Kidney capillary endothelial cell (primary cell): ENCODE measurements around the gene PROCA1.
"Not testable (repeated sequence)": the region's sequence is repeated elsewhere in the genome, so short reads cannot be mapped to it uniquely, and the experiment has no call there.

Source experiments
- DNase-seq: peaks from one replicate; pipeline ENCODE4 v3.0.0-alpha.2; 2018; ENCODE audit warnings: low spot score

PROCA1 gene

DNA sequence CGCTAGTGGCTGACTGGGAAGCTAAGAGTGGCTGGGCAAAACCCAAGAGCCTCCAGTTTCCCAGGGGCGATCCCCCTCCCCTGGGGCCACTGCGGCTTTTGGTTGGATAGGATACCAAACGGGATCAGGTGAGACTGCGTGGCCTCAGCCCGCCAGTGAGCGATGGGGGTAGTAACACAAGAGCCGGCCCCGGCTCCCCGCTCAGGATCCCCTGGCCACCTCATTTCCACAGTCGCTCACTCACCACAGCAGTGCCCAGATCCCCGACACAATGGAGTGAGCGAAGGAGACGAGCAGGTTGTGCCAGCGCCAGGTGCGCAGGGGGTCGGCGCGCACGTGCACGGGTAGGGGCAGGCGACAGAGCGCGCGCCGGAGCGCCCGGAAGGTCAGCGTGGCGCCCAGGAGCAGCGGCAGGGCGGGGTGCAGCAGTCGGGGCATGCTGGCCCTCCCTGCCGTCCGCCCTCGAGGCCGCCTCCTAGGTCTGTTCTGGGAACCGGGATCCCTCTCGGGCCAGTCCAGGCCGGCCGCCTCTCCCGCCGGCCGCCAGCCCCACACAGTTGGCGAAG is 14.1 kb upstream of the PROCA1 start:
- DNase-seq, result no peak

DNA sequence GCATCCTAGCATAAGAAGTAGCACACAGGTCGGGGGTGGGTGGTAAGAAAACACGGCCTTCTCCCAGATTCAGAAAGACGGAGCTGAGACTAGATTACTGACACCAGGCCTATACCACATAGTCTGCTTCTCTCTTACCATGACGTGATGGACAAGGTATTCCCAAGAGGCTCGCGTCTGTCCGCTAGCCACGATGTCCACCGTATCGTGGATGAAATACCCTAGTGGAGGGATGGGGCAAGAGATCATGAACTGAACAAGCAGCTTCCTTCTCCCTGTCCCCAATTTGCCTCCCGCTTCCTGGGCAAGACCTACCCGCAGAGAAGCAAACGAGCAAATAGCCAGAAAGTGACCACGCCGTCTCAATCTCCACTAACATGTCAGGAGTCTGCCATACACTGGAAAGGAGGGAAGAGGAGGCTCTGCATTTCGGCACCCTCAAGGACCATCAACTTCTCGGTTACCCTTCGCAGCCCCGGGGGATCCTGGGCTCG is 13.5 kb upstream of the PROCA1 start:
- no peak for DNase-seq

DNA sequence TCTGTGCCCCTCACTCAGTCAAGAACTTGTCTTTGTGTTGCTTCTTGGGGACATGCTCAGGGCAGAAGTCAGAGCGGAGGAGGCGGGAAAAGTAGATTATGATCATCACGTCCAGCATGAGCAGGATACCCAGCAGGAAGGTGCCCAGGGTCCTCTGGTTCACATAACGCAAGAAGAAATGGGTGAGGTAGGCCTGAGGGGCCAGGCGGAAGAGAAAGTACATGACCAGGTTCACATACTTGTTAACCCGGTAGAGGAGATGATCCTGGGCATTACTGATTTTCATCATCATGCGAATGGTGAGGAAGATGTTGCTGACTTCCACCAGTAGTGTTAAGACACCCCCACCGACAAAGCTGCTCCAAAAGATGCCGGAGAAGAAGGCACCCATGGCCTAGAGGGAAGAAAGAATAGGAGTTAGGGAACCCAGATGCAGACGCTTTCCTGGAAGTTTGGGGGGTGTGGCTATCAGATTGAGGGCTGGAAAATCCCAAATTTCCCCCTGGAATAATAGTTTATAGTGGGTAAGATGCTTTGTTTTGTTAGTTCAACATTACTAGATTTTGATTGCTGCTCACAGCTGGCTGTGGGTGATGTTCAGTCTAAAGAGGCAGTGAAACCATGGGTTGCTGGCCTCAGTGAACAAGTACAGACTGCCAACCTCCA is 12.9 kb upstream of the PROCA1 start:
- no peak for DNase-seq

DNA sequence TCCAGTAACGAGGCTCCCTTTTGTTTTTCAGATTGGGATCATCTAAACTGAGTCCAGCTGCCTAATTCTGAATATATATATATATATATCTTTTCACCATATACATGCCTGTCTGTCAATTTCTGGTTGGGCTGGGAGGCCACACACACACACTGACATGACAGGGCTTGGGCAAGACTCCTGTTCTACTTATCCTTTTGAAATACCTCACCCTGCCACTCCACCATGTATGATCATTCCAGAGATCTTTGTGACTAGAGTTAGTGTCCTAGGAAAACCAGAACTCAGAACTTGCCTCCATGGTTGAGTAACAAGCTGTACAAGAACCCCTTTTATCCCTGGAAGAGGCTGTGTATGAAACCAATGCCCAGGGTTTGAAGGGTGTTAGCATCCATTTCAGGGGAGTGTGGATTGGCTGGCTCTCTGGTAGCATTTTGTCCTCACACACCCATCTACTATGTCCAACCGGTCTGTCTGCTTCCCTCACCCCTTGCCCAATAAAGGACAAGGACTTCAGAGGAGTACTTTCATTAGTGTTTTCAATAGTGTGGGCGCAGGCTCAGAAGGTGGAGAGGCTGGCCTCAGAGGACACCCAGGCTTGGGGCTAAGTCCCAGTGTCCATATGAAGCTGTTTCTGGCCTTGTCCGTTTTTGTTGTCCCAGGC is 12.3 kb upstream of the PROCA1 start:
- DNase-seq, result not testable (repeated sequence)

DNA sequence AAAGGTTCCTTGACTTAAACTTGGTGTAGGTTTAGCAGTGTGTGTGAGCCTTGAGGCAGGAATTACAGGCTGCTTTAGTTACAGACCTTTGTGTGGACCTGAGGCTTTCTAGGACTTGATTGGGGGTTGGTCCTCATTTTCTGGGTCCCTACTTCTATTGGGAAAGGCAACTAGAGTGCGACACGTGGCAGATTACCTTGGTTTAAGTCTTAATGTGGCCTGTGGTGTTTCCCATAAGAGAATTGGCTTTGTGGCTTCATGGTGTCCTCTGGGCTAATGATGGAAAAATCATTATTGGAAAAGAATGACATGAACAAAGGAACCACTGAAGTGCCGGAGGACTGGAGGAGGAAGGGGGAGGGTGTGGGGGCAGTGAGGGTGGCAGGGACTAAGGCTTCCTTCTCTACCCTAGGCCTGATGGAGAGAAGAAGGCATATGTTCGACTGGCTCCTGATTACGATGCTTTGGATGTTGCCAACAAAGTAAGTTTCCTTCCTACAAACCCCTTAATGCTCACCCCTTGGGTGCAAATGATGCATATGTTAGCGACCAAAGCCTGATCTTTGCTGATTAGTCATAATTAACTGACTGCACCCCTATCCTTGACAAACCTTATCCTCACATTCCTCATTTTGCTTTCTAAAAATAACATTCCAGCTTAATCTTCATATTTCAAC is 11.6 kb upstream of the PROCA1 start:
- DNase-seq, result no peak

DNA sequence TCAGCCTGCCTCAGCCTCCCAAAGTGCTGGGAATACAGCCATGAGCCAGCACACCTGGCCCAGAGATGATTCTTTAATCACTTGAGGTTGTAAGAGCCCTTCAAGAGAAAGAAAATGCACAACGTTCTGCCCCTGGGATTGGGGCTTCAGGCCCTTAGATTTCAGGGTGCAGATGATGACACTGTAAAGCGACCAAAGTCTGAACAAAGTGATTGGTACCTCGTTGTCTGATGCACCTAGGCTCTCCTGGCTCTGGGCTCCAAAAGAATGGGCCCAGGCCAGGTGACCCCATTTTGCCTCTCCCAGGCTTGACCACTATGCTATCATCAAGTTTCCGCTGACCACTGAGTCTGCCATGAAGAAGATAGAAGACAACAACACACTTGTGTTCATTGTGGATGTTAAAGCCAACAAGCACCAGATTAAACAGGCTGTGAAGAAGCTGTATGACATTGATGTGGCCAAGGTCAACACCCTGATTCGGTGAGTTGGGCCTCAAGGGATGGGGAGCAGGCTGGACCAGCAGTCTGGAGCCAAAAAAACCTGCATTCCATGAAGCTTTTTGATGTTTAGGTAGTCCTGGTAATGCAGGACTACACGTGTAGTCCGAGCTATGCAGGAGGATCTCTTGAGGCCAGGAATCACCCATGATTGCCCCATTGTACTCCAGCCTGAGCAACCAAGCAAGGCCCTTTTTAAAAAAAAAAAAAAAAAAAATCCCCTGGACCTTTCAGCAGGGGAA is 10.9 kb upstream of the PROCA1 start:
- DNase-seq, result no peak

DNA sequence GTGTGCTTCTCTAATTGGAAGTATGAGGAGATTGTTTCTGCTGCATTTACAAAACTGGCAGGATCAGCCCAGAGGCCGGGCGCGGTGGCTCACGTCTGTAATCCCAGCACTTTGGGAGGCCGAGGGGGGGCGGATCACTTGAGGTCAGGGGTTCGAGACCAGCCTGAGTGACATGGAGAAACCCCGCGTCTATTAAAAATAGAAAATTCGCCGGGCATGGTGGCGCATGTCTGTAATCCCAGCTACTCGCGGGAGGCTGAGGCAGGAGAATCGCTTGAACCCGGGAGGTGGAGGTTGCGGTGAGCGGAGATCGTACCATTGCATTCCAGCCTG is 9.3 kb upstream of the PROCA1 start:
- not testable (repeated sequence) for DNase-seq

DNA sequence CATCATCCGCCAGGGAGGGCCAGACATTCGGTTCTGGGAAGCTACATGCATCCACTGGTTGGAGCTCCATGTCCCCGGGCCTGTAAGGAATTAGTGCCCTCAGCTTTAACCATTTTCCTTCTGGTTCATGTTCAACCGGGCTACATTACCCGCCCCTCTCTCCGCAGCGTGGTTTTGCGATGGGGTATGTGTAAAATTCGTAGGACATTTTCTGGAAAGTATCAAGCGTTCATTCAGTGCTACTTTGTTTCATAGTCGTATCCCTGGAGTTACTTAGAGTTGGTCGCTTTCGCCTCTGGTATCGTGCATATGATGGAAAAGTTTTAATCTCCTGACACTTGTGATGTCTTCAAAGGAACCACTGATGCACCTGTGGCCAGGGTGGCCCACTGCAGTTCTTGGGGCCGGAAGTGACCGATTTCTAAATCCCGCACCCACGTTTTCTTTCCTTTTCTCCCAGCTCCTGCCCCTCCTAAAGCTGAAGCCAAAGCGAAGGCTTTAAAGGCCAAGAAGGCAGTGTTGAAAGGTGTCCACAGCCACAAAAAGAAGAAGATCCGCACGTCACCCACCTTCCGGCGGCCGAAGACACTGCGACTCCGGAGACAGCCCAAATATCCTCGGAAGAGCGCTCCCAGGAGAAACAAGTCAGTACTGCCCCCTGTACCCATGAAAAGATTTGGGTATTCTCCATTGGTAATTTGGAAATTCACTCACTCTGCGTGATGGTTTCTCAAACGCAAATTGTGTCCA is 8.7 kb upstream of the PROCA1 start:
- DNase-seq, result no peak

DNA sequence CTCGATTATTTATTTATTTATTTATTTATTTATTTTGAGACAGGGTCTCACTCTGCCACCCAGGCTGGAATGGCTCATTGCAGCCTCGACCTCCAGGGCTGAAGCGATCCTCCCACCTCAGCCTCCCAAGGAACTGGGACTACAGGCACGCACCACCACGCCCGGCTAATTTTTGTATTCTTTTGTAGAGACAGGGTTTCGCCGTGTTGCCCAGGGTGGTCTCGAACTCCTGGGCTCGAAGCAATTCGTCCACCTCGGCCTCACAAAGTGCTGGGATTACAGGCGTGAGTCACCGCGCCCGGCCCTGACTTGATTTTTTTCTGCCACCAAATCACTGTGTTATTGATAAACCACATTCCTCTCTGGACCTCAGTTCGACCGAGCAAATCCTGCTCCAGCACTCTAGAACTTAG is 7.3 kb upstream of the PROCA1 start:
- DNase-seq, result no peak

DNA sequence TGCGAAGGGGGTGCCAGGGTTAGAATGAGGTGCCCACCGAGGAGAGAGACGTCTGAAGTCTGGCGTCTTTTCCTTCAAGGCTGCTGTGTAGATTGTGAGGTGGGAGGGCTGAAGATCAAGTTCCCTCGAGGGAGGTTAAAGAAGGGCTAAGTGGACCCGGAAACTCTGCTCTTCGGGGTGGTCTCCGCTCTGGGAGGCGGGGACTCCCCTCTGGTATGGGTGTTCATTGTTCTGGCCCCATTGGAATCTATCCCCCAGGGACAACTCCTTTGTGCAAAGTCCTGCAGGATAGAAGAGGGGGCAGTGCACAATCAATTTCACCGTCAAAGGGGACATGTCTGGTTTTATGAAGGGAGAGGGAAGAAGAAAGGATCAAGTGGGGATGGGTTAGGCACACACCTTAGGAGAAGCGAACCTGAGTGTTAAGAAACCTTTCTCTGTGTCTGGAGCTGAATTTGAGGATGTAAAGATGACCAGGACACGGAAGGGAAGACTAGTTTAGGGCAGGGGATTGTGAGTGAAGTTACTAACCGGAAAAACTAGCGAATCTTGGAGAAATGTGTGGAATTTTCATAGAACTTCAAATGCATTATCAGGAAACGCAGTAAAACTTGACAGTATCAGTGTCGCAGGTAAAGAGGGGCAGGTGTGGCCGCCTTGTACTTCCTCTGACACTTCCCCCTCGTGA is 6.8 kb upstream of the PROCA1 start:
- no peak for DNase-seq

DNA sequence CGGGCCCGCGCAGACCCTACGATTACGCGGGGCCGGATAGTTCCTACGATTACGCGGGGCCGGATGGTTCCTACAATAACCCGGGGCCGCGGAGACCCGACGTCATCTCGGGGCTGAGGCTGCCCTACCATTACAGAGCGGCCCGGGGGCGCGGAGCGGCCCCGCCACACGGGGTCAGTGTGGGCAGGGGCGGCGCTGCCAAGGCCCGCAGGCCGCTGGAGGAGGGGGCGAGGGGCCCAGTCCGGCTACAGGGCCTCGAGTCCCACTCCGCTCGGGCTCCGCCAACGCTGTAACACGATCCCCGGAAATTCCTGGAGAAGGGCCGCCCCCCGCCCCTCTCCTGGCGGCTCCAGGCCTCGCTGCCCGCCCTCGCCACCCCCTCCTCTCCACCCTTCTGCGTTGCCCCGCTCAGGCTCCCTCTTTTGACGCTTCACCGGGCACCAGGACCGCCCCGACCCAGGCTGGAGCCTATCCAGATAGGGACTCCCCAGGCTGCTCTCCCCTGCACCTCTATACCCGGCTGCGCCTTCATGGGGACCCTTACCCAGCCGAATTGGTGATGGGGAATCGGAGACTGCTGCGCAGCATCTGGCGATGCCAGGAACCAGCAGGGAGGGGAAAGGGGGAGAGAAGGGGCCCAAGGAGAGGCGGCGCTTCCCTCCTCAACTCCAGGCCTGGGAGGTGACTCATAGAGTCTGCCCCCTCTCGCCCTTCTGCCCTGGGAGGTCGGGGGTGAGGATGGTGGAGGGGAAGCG is 6.1 kb upstream of the PROCA1 start, which contains the start of gene RAB34:
TSS of gene RAB34 (minus strand) at position 291 of the 755 bp plus-strand sequence. CDS start 602 bp downstream, outside the sequence.
- no peak for DNase-seq

DNA sequence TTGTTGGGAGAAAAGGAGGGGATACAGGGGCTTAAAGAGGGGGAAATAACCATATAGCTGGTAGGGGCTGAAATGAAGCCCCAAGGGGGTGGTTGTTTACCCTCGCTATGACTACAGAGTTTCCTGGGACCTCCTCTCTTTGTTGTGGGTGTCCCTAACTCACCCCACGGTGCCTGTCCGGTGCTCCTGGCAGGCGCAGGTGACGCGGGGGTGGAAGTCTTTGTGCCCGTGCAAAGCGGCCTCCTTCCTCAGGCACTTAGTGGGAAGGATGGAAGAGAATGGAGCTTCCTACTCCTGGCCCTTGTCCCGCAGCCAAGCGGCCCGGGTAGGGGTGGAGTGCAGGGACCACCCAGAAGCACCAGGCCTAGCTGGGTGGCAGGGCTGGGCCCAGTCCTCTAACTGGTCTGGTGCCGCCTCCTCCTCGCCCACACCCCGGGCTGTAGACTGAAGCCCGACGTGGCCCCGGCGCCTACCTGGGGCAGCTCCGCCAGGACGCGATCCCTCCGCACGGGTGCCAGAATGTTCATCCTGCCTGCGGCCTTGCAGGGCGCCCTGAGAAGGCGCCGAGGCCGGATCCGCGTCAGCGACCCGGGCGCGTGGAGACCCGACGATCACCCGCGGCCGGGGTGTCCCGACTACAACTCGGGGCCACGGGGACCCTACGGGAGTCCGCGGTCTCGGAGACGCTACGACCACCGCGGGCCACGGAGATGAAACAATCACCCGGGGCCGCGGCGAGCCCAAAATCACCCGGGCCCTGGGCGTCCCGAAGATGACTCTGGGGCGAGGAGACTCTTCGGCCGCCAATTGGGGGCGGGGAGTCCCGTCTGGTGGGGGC is 5.3 kb upstream of the PROCA1 start:
- DNase-seq, result no peak

DNA sequence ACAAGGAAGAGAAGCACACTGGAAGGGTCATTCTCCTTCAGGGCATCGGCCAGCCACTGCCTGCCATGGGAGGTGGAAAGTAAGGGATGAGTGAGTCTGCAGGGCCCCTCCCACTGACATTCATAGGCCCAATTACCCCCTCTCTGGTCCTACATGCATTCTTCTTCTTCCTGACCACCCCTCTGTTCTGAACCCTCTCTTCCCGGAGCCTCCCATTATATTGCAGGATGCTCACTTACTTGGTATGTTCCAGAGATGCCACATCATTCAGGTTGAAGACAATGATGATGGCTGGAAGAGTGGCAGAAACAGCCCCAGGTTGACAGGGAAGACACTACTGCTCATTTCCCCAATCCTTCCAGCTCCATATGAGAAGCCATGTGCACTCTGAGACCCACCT is 3.5 kb upstream of the PROCA1 start:
- DNase-seq, result no peak

DNA sequence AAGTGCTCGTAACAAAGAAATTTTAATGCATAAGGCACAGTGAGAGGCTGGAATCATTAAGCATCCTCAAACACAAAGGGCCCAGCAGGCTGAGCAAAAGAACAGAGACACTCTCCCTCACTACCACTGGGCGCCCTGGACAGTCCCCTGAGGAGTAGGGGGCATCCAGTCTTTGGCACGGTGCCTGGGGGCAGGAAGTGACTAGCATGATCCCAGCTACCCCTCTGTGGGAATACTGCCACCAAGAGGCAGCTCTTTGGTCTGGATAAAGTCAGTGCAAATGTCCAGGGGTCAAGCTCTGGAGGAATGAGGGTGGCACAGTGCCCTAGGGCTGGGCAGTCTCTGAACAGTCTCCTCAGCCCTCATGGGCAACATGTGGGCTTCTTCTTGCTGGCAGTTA is 2.6 kb upstream of the PROCA1 start:
- DNase-seq, result no peak

DNA sequence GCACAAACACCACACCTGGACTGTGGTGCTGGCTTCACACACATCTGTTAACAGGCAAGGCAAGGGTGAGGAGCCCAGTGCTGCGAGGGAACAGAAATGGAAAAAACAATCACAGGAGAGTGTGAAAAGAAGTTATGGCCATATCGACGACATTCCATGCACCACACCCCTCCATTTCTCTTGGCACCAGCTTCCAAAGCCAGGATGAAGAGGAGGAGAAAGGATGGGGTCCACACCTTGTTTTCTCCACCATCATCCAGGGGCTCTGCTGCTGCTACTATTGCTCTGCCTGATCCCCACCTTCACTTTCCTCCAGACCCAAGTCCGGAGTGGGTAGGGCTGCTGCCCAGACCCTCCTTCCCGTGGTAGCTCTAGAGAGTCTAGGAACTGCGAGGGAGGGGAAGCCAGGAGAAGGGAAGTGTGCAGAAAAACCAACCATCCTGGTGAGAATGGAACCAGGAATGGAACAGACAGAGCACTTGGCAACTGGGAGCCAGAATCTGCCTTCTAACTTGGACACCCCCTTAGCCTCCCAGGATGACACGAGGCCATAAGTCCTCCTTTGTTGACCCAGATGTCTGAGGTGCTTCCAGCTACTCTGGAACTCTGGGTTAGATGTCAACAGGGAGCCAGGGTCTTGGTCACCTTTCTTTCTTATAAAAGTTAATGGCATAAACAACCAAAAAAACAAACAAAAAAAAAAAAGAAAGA is 1.2 kb upstream of the PROCA1 start:
- no peak for DNase-seq

DNA sequence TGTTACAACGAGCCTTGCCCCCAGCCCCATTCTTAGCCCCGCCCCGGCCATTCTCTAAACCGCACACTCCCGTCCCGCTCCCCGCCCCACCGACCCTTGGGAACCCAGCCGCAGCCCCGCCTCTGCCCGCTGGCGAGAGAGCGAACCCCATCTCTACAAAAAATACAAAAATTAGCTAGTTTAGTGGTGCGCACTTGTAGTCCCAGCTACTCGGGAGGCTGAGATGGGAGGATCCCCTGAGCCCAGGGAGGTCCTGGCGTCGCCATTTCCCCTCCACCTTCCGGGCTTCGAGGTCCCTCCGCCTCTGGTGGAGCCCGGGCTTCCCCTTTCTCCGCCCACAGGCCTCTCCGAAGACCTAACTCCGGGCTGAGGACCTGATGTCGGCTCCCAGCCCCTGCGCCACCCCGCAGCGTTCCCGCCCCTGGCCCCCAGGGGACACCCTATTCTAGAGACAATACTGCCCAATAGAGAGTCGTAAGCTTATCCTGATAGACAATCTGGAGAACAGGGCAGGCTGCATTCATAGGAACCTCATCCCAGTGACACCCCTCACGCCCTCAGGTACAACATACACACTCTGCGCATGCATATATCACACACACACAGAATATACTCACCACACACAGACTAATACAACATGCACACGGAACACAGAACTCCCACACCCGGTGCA is 480 bp upstream of the PROCA1 start:
- DNase-seq, result no peak

DNA sequence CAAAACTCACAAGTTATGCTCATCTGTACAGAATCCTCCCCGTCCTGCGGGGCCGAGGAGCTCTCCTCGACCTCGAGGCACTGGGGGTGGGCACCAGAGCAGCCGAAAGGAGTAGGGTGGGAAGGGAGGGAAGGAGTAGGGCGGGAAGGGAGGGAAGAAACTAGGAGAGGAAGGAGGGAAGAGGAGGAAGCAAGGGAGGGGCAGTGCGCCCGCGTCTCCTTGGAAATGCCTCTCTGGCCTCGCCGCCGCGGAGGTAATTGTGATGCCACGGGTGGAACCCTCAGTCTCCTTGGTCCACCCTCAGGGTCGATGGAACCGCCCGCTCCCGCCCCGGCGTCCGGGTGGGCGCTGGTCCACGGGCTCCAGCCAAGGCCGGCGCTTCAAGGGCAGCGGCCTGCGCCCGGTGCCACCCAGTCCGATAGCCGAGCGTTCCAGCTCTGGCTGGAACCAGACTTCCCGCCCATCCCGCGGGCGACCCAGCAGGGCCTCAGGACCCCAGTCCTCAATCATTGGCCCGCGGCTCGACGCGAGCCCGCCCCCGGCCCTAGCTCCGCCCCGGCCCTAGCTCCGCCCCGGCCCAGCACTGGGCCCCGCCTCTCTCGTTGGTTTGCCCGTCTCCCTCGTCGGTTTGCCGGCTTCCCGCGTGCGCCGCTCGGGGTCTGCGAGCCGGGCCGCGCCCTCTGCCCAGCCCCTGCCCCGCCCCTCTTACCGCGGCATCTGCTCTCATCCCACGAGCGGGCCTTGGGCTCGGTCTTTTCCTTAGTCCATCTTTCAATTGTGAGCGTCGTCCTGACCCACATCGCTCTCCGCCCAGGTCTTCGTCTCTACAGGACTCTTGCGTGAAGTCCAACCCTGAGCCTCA is 596 bp downstream of the PROCA1 start:
- peak; percentile 81 for DNase-seq
